GM19193 (cell line): ENCODE results near the gene PRKACG.

Experiments used
- POLR2A ChIP-seq: IDR thresholded peaks from 4 replicates; pipeline ENCODE4 v1.6.1; 2011; ENCODE audit not compliant: insufficient read depth, insufficient read length; ENCODE audit errors: extremely low read depth

PRKACG gene

DNA sequence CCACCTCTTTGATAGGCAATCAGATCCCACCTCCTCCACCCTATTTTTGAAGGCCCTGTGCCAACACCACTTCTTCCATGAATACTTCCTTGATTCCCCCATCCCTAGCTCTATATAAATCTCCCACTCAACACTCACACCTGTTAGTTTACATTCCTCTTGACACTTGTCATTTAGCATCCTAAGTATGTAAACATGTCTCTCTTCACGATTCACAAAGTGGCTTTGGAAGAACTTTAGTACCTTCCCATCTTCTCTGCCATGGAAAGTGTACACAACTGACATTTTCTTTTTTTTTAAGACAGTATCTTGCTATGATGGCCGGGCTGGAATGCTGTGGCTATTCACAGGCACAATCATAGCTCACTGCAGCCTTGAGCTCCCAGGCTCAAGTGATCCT, 20.2 kb upstream of the PRKACG start:
- no peak for TF ChIP-seq POLR2A

GRCh38 chr9:69030851-69031645, 17.1 kb upstream of the PRKACG start:
- TF ChIP-seq POLR2A: no peak

DNA sequence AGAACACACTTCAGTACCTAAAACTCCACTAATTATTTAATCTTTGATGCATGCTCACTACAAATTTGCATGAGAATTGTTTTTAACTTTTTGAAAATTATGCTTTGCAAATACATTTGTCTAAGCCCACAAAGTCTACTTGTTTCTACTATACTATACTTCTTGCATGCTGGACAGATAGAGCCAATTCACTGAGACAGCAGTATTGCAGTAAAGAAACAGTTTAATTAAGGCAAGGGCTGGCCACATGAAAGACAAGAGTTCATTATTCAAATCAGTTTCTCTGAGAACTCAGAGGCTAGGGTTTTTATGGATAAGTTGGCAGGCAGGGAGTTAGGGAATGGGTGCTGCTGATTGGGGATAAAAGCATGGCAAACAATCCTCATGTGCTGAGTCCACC, 15.6 kb upstream of the PRKACG start:
- TF ChIP-seq POLR2A: no peak

DNA sequence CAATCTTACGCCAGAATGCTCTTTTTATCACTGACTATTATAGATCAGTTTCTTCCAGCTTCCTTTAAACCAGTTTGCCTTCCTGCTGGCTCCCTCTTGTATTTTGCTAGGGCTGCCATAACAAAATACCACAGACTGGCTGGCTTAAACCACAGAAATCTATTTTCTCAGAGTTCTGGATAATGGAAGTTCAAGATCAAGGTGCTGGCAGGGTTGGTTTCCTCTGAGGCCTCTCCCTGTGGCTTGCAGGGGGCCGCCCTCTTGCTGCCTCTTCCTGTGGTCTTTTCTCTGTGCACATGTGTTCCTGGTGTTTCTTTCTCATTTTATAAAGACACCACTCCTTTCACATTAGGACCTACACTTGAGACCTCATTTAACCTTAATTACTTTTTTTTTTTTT, 14.8 kb upstream of the PRKACG start:
- no peak for TF ChIP-seq POLR2A

DNA sequence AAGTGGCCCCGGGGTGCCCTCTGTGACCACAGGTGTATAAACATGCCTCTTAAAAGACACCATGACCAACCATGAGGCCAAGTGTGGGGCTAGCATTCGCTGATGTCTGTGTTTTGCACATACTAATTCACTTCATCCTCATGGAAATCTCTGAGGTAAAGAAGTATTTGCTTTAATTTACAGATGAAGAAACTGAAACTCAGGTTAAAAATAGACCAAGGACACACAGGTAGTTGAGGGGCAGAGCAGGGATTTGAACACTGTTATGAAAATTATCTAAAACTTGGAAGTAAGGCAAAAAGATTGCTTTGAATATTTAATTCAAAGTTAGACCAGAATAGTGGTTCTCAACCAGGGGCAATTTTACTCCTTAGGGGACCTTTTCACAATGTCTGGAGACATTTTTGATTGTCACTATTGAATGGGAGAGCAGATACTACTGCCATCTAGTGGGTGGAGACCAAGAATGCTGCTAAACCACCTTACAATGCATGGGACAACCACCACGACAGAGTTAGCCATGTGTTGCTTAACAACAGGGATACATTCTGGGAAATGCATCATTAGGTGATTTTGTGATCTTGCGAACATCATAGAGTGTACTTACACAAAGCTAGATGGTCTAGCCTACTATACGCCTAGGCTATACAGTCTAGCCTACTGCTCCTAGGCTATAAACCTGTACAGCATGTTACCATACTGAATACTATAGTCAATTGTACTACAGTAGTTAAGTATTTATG, 13.6 kb upstream of the PRKACG start:
- TF ChIP-seq POLR2A: no peak

DNA sequence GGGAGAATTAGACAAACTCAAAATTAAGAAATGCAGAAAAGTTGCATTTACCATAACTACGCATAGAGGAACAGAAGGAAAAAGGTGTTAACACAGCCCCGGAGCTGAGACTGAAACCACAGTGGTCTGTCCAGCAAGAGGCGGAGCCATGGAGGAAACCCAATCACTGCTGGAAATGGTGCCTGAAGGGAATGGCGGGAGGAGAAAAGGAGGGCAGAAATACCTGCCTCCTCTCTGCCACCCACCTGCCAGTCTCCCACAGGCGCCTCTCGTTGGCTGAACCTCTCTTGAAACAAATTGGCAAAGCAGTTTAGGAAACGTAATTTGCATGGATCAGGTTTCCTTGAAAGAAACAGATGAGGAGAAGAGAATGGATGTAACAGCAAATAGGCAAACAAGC, 9.7 kb upstream of the PRKACG start:
- TF ChIP-seq POLR2A: no peak

DNA sequence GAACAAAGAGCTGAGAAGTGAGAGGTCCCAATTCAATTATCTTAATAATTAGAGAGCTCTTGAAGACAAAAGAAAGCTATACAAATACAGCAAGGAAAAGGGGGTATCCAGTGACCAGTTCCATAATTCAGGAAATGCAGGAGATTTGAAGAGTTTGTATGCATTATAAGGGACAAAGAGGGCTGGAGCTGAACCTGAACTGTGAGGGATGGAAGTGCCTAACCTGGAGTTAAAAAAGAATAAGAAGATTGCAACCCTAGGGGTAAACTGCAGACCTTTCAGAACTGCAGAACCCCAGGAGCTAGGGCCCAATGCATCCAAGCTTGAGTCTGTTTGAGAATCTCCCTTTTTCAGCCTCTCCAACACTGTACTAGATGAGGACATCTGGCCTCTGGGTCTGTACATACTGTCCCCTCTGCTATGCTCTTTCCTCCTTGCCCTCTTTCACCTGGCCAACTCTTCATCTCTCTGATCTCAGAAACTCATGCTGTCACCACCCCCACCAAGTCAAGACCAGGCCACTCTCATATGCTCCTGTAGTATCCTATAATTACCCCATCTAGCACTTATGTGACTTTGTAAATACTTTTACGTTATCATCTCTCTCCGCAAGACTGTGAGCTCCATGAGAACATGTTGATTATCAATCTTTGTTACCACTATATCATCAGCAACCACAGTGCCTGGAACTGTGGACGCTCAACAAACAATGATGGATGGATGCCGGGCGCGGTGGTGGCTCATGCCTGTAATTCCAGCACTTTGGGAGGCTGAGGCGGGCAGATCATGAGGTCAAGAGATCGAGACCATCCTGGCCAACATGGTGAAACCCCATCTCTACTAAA, 6.6 kb upstream of the PRKACG start:
- TF ChIP-seq POLR2A: no peak

DNA sequence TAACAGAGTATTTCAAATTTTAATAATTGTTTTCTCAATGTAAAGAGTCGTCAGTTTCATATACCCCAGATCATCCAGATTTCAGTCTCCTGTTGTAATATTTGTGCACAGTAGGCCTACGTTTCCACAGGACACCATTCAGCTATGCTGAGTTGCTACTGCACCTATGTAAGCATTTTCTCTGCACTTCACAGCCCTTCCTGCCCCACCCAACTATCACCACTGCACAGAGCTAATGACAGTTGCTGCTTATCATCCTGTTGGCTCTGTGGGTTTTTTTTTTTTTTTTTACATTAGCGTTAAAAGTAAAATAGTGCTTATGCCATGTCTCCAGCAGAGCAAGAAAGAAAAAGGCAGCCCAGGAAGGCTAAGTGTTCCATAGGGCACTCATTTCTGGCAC, 5.9 kb upstream of the PRKACG start:
- TF ChIP-seq POLR2A: no peak

- TF ChIP-seq POLR2A: no peak
Observed at GRCh38 chr9:69018737-69019136, 4.8 kb upstream of the PRKACG start.

GRCh38 chr9:69016191-69017096, 2.5 kb upstream of the PRKACG start:
- TF ChIP-seq POLR2A: no peak

- no peak for TF ChIP-seq POLR2A
Observed at GRCh38 chr9:69013382-69013727, 558 bp downstream of the PRKACG start.

DNA sequence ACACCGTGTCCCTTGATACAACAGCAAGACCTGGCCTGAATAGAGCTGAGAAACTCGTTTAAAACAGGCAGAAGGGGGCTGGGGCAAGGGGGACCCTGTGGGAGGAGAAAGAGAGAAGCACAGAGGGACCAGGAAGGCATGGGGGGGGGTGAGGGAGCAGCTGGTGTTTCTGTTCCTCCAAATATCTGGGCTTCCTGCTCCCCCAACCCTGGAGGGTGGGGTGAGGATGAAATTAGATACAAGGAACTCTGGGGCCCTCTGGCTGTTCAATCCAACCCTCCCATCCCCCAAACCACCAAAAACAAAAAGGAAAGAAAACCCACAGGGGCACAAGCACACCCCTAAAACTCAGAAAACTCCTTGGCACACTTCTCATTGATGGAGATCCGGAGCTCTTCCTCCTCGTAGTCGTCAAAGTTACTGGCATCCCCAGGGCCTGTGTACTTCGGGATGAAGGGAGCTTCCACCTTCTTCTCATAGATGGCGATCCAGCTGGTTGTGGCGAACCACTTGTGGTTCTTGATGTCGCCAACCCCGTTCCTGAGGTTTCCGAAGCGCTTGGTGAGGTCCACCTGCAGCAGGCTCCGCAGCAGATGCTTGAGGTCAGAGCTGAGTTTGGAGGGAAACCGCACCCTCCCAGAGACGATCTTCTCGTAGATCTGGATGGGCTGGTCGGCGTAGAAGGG, 1.1 kb downstream of the PRKACG start:
- no peak for TF ChIP-seq POLR2A

GRCh38 chr9:69009708-69010107, 4.2 kb downstream of the PRKACG start:
- TF ChIP-seq POLR2A: no peak

DNA sequence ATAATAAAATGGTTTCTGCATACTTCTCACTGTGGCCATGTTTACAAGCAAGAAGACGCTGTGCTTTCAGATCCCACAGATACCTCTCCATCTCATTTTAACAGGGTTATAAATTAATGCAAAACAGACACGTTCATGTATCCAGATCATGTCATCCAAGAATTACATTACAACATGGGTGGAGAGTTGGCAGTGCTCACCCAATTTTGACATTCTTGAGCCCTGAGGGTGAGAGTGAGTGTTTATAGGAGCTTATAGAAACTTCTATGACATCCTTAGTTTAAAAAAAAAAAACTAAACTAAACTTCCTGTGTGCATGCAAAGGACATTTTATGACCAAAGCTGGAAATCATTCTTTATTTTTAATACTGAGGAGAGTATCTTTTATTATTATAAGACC, 9.1 kb downstream of the PRKACG start:
- no peak for TF ChIP-seq POLR2A

DNA sequence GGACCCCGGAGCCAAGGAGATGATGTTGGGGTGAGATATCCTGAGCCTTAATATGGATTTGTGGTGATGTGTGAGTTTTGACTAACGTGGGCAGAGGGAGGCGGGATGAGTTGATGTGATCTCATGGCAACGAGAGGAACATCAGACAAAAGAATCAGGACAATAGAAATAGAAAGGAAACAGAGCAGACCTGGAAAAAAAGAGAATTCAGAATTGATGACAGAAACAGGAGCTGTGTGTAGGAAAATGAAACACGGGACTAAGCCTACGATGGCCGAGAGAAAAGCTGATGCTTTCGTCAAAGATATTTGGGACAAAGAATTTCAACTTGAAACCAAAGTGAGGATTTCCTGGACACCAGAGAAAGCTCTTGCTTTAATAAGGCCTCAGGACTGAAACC, 10.9 kb downstream of the PRKACG start:
- no peak for TF ChIP-seq POLR2A

- no peak for TF ChIP-seq POLR2A
Observed at GRCh38 chr9:69001921-69002320, 12.0 kb downstream of the PRKACG start.
